ENCODE measurements around the gene CATSPER1. TPM values are rescaled to one million over a fixed set of nuclear protein-coding genes. Genes with fewer than 3 reads are reported as not detected.

Gene CATSPER1
- total RNA-seq, 1 experiment from 2014 or later = 2.4 TPM

DNA sequence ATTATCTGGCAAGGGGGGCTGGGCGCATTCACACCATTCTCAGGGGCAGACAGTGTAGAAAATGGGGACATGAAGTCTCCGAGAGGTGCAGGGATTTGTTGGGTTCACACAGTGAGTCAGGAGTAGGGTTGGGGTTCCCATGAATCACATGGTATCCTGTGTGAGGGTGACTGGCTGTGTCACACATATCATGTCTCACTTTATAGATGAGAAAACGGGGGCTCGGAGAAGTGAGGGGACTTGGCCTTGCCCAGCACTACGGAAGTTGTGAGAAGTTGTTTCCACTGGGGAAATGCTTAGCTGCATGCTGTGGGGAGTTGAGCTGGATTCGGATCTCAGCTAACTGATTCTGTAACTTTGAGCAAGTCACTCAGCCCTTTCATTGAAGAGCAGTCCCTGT, 18.5 kb upstream of the CATSPER1 start:
- ATAC-seq = no peak
- Histone ChIP-seq H3K27me3 (ENCODE audit: insufficient read depth, low read length) (no peaks in the 10 kb centered on the region), H3K9me2 (ENCODE audit: insufficient read depth) (no peaks in the 10 kb centered on the region), H3K36me3 (ENCODE audit: control insufficient read depth in 1 of 2, insufficient read depth in 2 of 2, low read length in 2 of 2) (no peaks in the 10 kb centered on the region), H3K27ac (ENCODE audit: low read depth, low read length) (no peak overlapping the region), H3K9ac (ENCODE audit: low read length) (no peak overlapping the region), H2AFZ (ENCODE audit: low read depth, low read length, poor library complexity, severe bottlenecking) (no peak overlapping the region), H3K79me2 (ENCODE audit: insufficient read depth, low read length) (no peaks in the 10 kb centered on the region), H3K4me3 (replicated peaks in 1 of 2; ENCODE audit: low read depth in 1 of 2, low read length in 2 of 2) (no peak overlapping the region), H3K4me2 (ENCODE audit: low read length) (peak overlapping the region; percentile 47), H4K20me1 (ENCODE audit: insufficient read depth) (no peaks in the 10 kb centered on the region), H3K9me3 (ENCODE audit: control insufficient read depth in 1 of 2, insufficient read depth in 1 of 2, low read depth in 1 of 2, low read length in 2 of 2) (no peaks in the 10 kb centered on the region), H3K4me1 (ENCODE audit: control insufficient read depth in 1 of 2, insufficient read depth in 2 of 2, low read length in 2 of 2) (peaks cover 6 to 9% of the 10 kb centered on the region in 2 experiments; a peak in 3 of 4 replicates)
- ChIA-PET RAD21 (ENCODE audit: low non-redundant PET in 1 of 2, low total read pairs in 2 of 2, uncharacterized antibody in 2 of 2, unreplicated experiment in 2 of 2) (no interaction called here), POLR2A (interaction anchor here (1.0 kb wide), 1 partner anchor 24 kb away, joined by 4 read pairs; no protein-coding TSS in a partner anchor), CTCF (interaction anchor here (0.6 to 2.2 kb wide), 19 partner anchors 9 to 504 kb away, joined by 3 to 14 read pairs (median 4); partner anchors contain the start of genes CATSPER1, CST6, FIBP and MUS81)
- intact Hi-C loops (cut with micrococcal nuclease) = no loop called here
- no peak for DNase-seq (ENCODE audit: low read depth, low spot score)
- no TSS peak for BruUV-seq (replicated peaks)
- TF ChIP-seq POLR2AphosphoS5 (IDR thresholded peaks at IDR 0.05; ENCODE audit: low read depth, low read length) (no peak), ELF1 (IDR thresholded peaks at IDR 0.05; ENCODE audit: borderline replicate concordance, low read depth) (no peak), EGR1 (IDR thresholded peaks at IDR 0.05; ENCODE audit: low read depth) (no peak), CEBPB (IDR thresholded peaks at IDR 0.05; ENCODE audit: low read depth) (no peak), JUND (IDR thresholded peaks at IDR 0.05) (no peak), SRF (IDR thresholded peaks at IDR 0.05; ENCODE audit: low read depth) (no peak), EZH2 (IDR thresholded peaks at IDR 0.05) (no peak), EZH2phosphoT487 (IDR thresholded peaks at IDR 0.05; ENCODE audit: borderline replicate concordance) (no peak), SP1 (IDR thresholded peaks at IDR 0.05; ENCODE audit: low read depth) (no peak), YY1 (IDR thresholded peaks at IDR 0.05; ENCODE audit: extremely low read depth, insufficient replicate concordance, low read depth, low read length) (no peak), ZNF274 (IDR thresholded peaks at IDR 0.05; ENCODE audit: low read depth, low read length) (no peak), POLR2A (IDR thresholded peaks at IDR 0.05; ENCODE audit: borderline replicate concordance, extremely low read depth, insufficient read depth, insufficient read length) (no peak), FOSL1 (IDR thresholded peaks at IDR 0.05; ENCODE audit: low read depth) (no peak)
- TF ChIP-seq, protein P1, sequence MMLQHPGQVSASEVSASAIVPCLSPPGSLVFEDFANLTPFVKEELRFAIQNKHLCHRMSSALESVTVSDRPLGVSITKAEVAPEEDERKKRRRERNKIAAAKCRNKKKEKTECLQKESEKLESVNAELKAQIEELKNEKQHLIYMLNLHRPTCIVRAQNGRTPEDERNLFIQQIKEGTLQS (IDR thresholded peaks at IDR 0.05) = no peak
- TF ChIP-seq, protein P2, sequence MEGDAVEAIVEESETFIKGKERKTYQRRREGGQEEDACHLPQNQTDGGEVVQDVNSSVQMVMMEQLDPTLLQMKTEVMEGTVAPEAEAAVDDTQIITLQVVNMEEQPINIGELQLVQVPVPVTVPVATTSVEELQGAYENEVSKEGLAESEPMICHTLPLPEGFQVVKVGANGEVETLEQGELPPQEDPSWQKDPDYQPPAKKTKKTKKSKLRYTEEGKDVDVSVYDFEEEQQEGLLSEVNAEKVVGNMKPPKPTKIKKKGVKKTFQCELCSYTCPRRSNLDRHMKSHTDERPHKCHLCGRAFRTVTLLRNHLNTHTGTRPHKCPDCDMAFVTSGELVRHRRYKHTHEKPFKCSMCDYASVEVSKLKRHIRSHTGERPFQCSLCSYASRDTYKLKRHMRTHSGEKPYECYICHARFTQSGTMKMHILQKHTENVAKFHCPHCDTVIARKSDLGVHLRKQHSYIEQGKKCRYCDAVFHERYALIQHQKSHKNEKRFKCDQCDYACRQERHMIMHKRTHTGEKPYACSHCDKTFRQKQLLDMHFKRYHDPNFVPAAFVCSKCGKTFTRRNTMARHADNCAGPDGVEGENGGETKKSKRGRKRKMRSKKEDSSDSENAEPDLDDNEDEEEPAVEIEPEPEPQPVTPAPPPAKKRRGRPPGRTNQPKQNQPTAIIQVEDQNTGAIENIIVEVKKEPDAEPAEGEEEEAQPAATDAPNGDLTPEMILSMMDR (IDR thresholded peaks at IDR 0.05 in 2 of 3, conservative IDR thresholded peaks at IDR 0.05 in 1 of 3; ENCODE audit: borderline replicate concordance in 1 of 3, insufficient read depth in 1 of 3, low read depth in 2 of 3, low read length in 2 of 3) = no peak
- TF ChIP-seq, protein P3, sequence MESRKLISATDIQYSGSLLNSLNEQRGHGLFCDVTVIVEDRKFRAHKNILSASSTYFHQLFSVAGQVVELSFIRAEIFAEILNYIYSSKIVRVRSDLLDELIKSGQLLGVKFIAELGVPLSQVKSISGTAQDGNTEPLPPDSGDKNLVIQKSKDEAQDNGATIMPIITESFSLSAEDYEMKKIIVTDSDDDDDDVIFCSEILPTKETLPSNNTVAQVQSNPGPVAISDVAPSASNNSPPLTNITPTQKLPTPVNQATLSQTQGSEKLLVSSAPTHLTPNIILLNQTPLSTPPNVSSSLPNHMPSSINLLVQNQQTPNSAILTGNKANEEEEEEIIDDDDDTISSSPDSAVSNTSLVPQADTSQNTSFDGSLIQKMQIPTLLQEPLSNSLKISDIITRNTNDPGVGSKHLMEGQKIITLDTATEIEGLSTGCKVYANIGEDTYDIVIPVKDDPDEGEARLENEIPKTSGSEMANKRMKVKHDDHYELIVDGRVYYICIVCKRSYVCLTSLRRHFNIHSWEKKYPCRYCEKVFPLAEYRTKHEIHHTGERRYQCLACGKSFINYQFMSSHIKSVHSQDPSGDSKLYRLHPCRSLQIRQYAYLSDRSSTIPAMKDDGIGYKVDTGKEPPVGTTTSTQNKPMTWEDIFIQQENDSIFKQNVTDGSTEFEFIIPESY (IDR thresholded peaks at IDR 0.05; ENCODE audit: extremely low read depth, insufficient replicate concordance, low read length) = no peak
- TF ChIP-seq, protein P4, sequence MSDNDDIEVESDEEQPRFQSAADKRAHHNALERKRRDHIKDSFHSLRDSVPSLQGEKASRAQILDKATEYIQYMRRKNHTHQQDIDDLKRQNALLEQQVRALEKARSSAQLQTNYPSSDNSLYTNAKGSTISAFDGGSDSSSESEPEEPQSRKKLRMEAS (IDR thresholded peaks at IDR 0.05) = no peak
- TF ChIP-seq, protein P5, sequence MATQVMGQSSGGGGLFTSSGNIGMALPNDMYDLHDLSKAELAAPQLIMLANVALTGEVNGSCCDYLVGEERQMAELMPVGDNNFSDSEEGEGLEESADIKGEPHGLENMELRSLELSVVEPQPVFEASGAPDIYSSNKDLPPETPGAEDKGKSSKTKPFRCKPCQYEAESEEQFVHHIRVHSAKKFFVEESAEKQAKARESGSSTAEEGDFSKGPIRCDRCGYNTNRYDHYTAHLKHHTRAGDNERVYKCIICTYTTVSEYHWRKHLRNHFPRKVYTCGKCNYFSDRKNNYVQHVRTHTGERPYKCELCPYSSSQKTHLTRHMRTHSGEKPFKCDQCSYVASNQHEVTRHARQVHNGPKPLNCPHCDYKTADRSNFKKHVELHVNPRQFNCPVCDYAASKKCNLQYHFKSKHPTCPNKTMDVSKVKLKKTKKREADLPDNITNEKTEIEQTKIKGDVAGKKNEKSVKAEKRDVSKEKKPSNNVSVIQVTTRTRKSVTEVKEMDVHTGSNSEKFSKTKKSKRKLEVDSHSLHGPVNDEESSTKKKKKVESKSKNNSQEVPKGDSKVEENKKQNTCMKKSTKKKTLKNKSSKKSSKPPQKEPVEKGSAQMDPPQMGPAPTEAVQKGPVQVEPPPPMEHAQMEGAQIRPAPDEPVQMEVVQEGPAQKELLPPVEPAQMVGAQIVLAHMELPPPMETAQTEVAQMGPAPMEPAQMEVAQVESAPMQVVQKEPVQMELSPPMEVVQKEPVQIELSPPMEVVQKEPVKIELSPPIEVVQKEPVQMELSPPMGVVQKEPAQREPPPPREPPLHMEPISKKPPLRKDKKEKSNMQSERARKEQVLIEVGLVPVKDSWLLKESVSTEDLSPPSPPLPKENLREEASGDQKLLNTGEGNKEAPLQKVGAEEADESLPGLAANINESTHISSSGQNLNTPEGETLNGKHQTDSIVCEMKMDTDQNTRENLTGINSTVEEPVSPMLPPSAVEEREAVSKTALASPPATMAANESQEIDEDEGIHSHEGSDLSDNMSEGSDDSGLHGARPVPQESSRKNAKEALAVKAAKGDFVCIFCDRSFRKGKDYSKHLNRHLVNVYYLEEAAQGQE (IDR thresholded peaks at IDR 0.05; ENCODE audit: low read depth) = no peak

Measured in HCT116 (cell line).